ENCODE measurements around the gene OR8G5. TPM values are rescaled to one million over a fixed set of nuclear protein-coding genes. Genes with fewer than 3 reads are reported as not detected.

OR8G5 gene
- total and polyA plus RNA-seq, 5 experiments from 2014 or later: not detected

DNA sequence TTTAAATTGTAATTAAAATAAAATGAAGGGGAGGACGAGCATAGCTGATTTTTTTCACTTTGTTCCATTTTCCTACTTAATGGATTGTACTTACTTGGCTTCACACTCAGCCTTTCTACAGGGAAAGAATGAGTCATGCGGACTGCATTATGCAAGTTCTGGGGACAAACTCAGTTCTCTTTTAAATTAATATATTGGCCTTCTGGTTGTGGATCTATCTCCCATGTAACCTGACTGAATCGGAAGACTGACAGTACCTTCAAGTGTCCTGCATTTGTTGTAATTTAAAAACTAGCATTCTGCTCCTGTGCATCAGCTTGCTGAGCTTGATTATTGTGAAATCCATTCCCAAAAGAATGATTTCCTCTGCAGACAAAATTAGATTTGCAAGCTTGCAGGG, 45.4 kb downstream of the OR8G5 start:
- H3K27ac Mint-ChIP-seq: no peak overlapping the region
- POLR2A ChIA-PET: no interaction called here
- H3K36me3 Mint-ChIP-seq: no peaks in the 10 kb centered on the region
- no peak for ATAC-seq
- H3K27me3 Mint-ChIP-seq: peaks cover 0 to 6% (median 0%) of the 10 kb centered on the region in 5 donors
- H3K4me3 Mint-ChIP-seq: no peak overlapping the region
- H3K9me3 Mint-ChIP-seq: peaks cover 0 to 9% (median 0%) of the 10 kb centered on the region in 9 donors
- no peak for DNase-seq
- H3K4me1 Mint-ChIP-seq: no peaks in the 10 kb centered on the region

- Mint-ChIP-seq H3K36me3 (no peaks in the 10 kb centered on the region), H3K4me3 (no peak overlapping the region)
These were observed 46.4 kb downstream of the OR8G5 start for GRCh38 chr11:124302347-124303125.

GRCh38 chr11:124307093-124307492, 50.9 kb downstream of the OR8G5 start:
- Mint-ChIP-seq H3K9me3 (no peaks in the 10 kb centered on the region), H3K27ac (no peak overlapping the region), H3K4me1 (no peaks in the 10 kb centered on the region), H3K4me3 (no peak overlapping the region), H3K36me3 (no peaks in the 10 kb centered on the region), H3K27me3 (peaks cover 2 to 24% (median 4%) of the 10 kb centered on the region in 5 donors)
- no peak for ATAC-seq
- no peak for DNase-seq
- POLR2A ChIA-PET: no interaction called here

More at GRCh38 chr11:124302347-124303125, 46.4 kb downstream of the OR8G5 start:
- Mint-ChIP-seq H3K4me1 (no peaks in the 10 kb centered on the region), H3K9me3 (peaks cover 0 to 9% (median 0%) of the 10 kb centered on the region in 9 donors), H3K27me3 (peaks cover 0 to 16% (median 2%) of the 10 kb centered on the region in 5 donors), H3K27ac (no peak overlapping the region)
- DNase-seq (no peak), ATAC-seq (no peak)
- POLR2A ChIA-PET: no interaction called here

- ATAC-seq (no peak), DNase-seq (no peak)
- H3K27ac Mint-ChIP-seq: no peak overlapping the region
- POLR2A ChIA-PET: no interaction called here
- no peaks in the 10 kb centered on the region for H3K36me3 Mint-ChIP-seq
- H3K9me3 Mint-ChIP-seq: no peaks in the 10 kb centered on the region
- H3K4me1 Mint-ChIP-seq: no peaks in the 10 kb centered on the region
- peaks cover 3 to 24% (median 4%) of the 10 kb centered on the region in 5 donors for H3K27me3 Mint-ChIP-seq
- H3K4me3 Mint-ChIP-seq: no peak overlapping the region
These were observed 54.5 kb downstream of the OR8G5 start for GRCh38 chr11:124310721-124311120.

DNA sequence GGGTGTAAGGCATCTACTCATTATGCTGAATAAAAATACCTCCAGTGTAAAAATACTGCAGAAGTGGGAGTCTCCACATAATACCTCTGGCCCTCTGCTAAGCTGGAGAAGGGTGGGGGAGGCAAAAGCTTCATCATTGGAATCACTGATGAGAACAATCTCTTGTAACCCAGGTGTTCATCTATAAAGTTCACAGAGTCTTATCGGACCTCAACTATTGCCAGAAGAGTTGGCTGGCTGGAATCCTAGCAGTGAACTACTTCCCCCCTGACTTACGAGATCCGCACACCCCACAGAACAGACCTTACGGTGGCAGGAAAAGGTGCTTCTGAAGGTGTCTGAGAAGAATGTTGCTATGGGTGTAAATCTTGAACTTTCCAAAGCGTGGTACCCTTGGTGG, 55.1 kb downstream of the OR8G5 start:
- no peak for ATAC-seq
- DNase-seq: no peak
- POLR2A ChIA-PET: no interaction called here
- H3K9me3 Mint-ChIP-seq: no peaks in the 10 kb centered on the region
- peaks cover 3 to 21% (median 4%) of the 10 kb centered on the region in 5 donors for H3K27me3 Mint-ChIP-seq
- H3K27ac Mint-ChIP-seq: no peak overlapping the region
- no peaks in the 10 kb centered on the region for H3K4me1 Mint-ChIP-seq
- H3K4me3 Mint-ChIP-seq: no peak overlapping the region
- no peaks in the 10 kb centered on the region for H3K36me3 Mint-ChIP-seq

DNA sequence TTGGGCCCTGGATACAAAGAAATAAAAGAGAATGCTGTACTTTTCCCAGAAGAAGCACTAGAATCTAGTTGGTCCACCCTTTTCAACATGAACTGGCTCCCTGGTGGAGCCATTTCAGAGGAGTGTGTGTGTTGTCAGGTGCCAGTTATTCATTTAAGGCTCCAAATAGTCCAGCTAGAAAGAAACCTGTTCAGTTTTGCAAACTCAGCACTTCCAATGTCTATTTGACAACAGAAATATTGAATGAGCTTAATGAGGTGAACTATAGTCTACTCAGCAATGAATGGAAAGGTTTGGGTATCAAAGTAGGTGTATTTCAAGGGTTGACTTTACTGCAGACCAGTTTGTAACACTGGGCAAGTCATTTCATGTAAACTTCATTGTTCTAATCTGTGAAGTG, 55.5 kb downstream of the OR8G5 start:
- Mint-ChIP-seq H3K9me3 (no peaks in the 10 kb centered on the region), H3K36me3 (no peaks in the 10 kb centered on the region), H3K27ac (no peak overlapping the region), H3K4me1 (no peaks in the 10 kb centered on the region), H3K4me3 (no peak overlapping the region), H3K27me3 (peaks cover 2 to 17% (median 7%) of the 10 kb centered on the region in 5 donors)
- ATAC-seq: no peak
- DNase-seq: no peak
- POLR2A ChIA-PET: no interaction called here

- H3K4me1 Mint-ChIP-seq: no peaks in the 10 kb centered on the region
- DNase-seq: no peak
- ATAC-seq: no peak
- no peaks in the 10 kb centered on the region for H3K36me3 Mint-ChIP-seq
- H3K4me3 Mint-ChIP-seq: no peak overlapping the region
- peaks cover 2 to 14% (median 4%) of the 10 kb centered on the region in 5 donors for H3K27me3 Mint-ChIP-seq
- H3K9me3 Mint-ChIP-seq: no peaks in the 10 kb centered on the region
- no peak overlapping the region for H3K27ac Mint-ChIP-seq
- POLR2A ChIA-PET: no interaction called here
These were observed 57.0 kb downstream of the OR8G5 start for GRCh38 chr11:124313131-124313530.

GRCh38 chr11:124313849-124314248, 57.7 kb downstream of the OR8G5 start, which contains the start of gene OR8D1:
OR8D1 (minus strand) TSS chr11:124313949; CDS start chr11:124310766, 3,183 bp downstream.
- Mint-ChIP-seq H3K4me1 (no peaks in the 10 kb centered on the region), H3K9me3 (peaks cover 0 to under 1% (median 0%) of the 10 kb centered on the region in 9 donors), H3K4me3 (no peak within 1 kb of the TSS), H3K27me3 (peaks cover under 1 to 14% (median 4%) of the 10 kb centered on the region in 5 donors), H3K27ac (no peak within 1 kb of the TSS), H3K36me3 (no peaks in the 10 kb centered on the region)
- ATAC-seq: no peak
- DNase-seq: no peak
- POLR2A ChIA-PET: no interaction called here

DNA sequence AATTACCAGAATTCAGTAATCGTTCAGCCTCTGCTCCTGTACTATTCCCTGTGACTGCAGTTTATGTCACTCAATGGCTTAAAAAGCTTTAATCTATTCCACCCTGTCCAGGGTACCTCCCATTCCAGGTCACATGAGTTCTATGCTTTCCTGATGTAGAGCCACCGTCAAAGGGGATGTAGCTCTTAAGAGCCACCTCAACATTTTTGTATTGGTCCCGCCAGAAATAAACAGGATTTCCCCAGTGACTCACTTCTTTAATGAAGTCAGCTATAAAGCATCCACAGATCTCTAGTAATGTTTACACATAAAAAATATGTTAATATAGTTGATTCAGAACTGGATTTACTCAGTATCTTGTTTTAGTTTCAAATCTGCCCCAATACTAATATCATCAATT, 58.9 kb downstream of the OR8G5 start:
- ATAC-seq: no peak
- no peaks in the 10 kb centered on the region for H3K36me3 Mint-ChIP-seq

More for the DNA sequence above, 58.9 kb downstream of the OR8G5 start:
- no peak for DNase-seq
- H3K27me3 Mint-ChIP-seq: peaks cover 4 to 12% (median 8%) of the 10 kb centered on the region in 5 donors
- POLR2A ChIA-PET: no interaction called here
- H3K9me3 Mint-ChIP-seq: peaks cover 0 to 9% (median 0%) of the 10 kb centered on the region in 9 donors
- H3K27ac Mint-ChIP-seq: no peak overlapping the region
- no peaks in the 10 kb centered on the region for H3K4me1 Mint-ChIP-seq
- H3K4me3 Mint-ChIP-seq: no peak overlapping the region

Other genes with a start within 250 kb of the OR8G5 start
- not detected for gene OR10G4, start 243.4 kb upstream of the OR8G5 start, total RNA-seq
- not detected for gene OR10G4, start 243.4 kb upstream of the OR8G5 start, polyA plus RNA-seq
- gene OR10G9, start 233.4 kb upstream of the OR8G5 start, total RNA-seq: not detected
- gene OR10G9, start 233.4 kb upstream of the OR8G5 start, polyA plus RNA-seq: not detected
- gene OR10G8, start 229.6 kb upstream of the OR8G5 start, total RNA-seq: not detected
- not detected for gene OR10G8, start 229.6 kb upstream of the OR8G5 start, polyA plus RNA-seq
- gene OR10G7, start 215.1 kb upstream of the OR8G5 start, total RNA-seq: not detected
- not detected for gene OR10G7, start 215.1 kb upstream of the OR8G5 start, polyA plus RNA-seq
- gene VWA5A, start 140.9 kb upstream of the OR8G5 start, total RNA-seq: 1 to 10 TPM; 7.9 to 8.9 TPM
- gene VWA5A, start 140.9 kb upstream of the OR8G5 start, polyA plus RNA-seq: 10 to 100 TPM in 1 of 3 donors, 1 to 10 TPM in 2; 5.8 to 10.8 (median 9.1) TPM
- not detected for gene OR10D3, start 73.0 kb upstream of the OR8G5 start, total RNA-seq
- not detected for gene OR10D3, start 73.0 kb upstream of the OR8G5 start, polyA plus RNA-seq
- gene OR8G1, start 15.3 kb upstream of the OR8G5 start, total RNA-seq: not detected
- gene OR8G1, start 15.3 kb upstream of the OR8G5 start, polyA plus RNA-seq: not detected
- gene OR8D1, start 57.6 kb downstream of the OR8G5 start, total RNA-seq: not detected
- not detected for gene OR8D1, start 57.6 kb downstream of the OR8G5 start, polyA plus RNA-seq
- gene OR8D2, start 63.8 kb downstream of the OR8G5 start, total RNA-seq: not detected
- gene OR8D2, start 63.8 kb downstream of the OR8G5 start, polyA plus RNA-seq: not detected
- gene OR8B2, start 128.1 kb downstream of the OR8G5 start, total RNA-seq: not detected
- gene OR8B2, start 128.1 kb downstream of the OR8G5 start, polyA plus RNA-seq: not detected
- not detected for gene OR8B3, start 142.6 kb downstream of the OR8G5 start, total RNA-seq
- not detected for gene OR8B3, start 142.6 kb downstream of the OR8G5 start, polyA plus RNA-seq
- not detected for gene OR8B4, start 168.5 kb downstream of the OR8G5 start, total RNA-seq
- not detected for gene OR8B4, start 168.5 kb downstream of the OR8G5 start, polyA plus RNA-seq
- gene OR8B8, start 189.3 kb downstream of the OR8G5 start, total RNA-seq: not detected
- not detected for gene OR8B8, start 189.3 kb downstream of the OR8G5 start, polyA plus RNA-seq